Endothelial cell (in vitro differentiated cells): ENCODE results near the gene UBE3B. TPM values are rescaled to one million over a fixed set of nuclear protein-coding genes. Genes with fewer than 3 reads are reported as not detected.

Experiments
- DNase-seq: peaks from one replicate; pipeline ENCODE4 v3.0.0; 2021; ENCODE audit warnings: low spot score
- H3K27ac Mint-ChIP-seq: one replicate; pipeline ENCODE4 v1.8.0; 2021; ENCODE audit warnings: mixed read lengths, inconsistent platforms; ENCODE audit not compliant: unreplicated experiment
- H3K27me3 Mint-ChIP-seq: one replicate; pipeline ENCODE4 v1.8.0; 2021; ENCODE audit warnings: mild to moderate bottlenecking, moderate library complexity, mixed read lengths, inconsistent platforms; ENCODE audit not compliant: unreplicated experiment
- H3K36me3 Mint-ChIP-seq: one replicate; pipeline ENCODE4 v1.8.0; 2021; ENCODE audit warnings: mild to moderate bottlenecking, low read depth, mixed read lengths, inconsistent platforms; ENCODE audit not compliant: unreplicated experiment
- H3K4me1 Mint-ChIP-seq: one replicate; pipeline ENCODE4 v1.8.0; 2021; ENCODE audit warnings: mild to moderate bottlenecking, mixed read lengths, inconsistent platforms; ENCODE audit not compliant: unreplicated experiment
- H3K4me3 Mint-ChIP-seq: one replicate; pipeline ENCODE4 v1.8.0; 2021; ENCODE audit warnings: mild to moderate bottlenecking, mixed read lengths, inconsistent platforms; ENCODE audit not compliant: unreplicated experiment
- H3K9me3 Mint-ChIP-seq: one replicate; pipeline ENCODE4 v1.8.0; 2021; ENCODE audit warnings: mixed read lengths, inconsistent platforms; ENCODE audit not compliant: unreplicated experiment
- total RNA-seq: library from RNA; stranded (reverse); fragmentation: NEBNext Ultra II Directional; extraction: Animal tissue kit (Norgen Biotek cat#: 25700); gene quantifications from one replicate; pipeline ENCODE4 v1.2.1, GENCODE V29; 2021; ENCODE audit not compliant: unreplicated experiment
- TF ChIP-seq, protein P1 (sequence below): fragments of 200-600 bp; sonication (generic); IDR thresholded peaks from one replicate; pipeline ENCODE4 v1.5.0; 2021; ENCODE audit warnings: antibody characterized with exemption; ENCODE audit not compliant: unreplicated experiment

UBE3B gene
- total RNA-seq, 1 donor from 2014 or later: 44.3 TPM

DNA sequence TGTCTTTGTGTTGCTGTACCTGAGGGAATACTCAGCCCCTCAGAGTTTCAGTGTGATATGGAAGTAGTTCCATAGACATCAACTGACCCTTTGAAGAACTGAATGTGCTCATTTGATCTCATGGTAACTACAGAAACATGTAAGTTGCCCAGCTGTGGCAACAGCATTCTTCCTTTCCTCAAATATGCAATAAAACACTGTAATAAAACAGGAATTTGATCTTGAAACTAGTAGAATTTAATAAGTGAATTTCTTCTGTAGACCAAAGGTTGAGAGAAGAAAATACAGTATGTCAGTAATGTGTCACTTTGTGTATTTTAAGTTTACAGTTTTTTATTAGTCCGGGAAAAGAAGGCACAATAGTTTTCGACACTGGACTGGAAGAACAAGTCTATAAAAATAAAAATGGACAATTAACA is 32.2 kb upstream of the UBE3B start:
- no peak overlapping the region for H3K4me3 Mint-ChIP-seq
- H3K27ac Mint-ChIP-seq: peak overlapping the region; percentile 94
- H3K4me1 Mint-ChIP-seq: peaks cover 46% of the 10 kb centered on the region
- no peak for DNase-seq
- H3K9me3 Mint-ChIP-seq: no peaks in the 10 kb centered on the region
- H3K27me3 Mint-ChIP-seq: peaks cover 2% of the 10 kb centered on the region
- H3K36me3 Mint-ChIP-seq: peaks cover 40% of the 10 kb centered on the region
- TF ChIP-seq, protein P1, sequence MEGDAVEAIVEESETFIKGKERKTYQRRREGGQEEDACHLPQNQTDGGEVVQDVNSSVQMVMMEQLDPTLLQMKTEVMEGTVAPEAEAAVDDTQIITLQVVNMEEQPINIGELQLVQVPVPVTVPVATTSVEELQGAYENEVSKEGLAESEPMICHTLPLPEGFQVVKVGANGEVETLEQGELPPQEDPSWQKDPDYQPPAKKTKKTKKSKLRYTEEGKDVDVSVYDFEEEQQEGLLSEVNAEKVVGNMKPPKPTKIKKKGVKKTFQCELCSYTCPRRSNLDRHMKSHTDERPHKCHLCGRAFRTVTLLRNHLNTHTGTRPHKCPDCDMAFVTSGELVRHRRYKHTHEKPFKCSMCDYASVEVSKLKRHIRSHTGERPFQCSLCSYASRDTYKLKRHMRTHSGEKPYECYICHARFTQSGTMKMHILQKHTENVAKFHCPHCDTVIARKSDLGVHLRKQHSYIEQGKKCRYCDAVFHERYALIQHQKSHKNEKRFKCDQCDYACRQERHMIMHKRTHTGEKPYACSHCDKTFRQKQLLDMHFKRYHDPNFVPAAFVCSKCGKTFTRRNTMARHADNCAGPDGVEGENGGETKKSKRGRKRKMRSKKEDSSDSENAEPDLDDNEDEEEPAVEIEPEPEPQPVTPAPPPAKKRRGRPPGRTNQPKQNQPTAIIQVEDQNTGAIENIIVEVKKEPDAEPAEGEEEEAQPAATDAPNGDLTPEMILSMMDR: no peak

DNA sequence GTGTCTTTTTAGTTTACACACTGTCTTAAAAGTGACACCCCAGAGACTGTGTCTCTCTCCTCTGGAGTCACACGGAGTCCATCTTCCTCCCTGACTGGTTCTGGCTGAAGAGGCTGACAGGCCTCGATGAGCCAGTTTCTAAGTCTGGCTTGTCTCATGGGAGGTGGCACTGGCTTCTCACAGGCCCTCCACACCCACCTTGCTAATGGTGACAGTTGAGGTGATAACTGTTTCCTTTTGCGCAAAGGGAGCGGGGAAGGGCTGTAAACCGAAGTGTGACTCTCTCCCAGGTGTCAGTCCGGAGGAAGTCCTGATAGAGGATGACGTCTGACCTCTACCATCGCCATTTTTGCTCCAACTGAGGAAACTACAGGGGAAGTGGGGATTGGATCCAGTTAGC is 30.6 kb upstream of the UBE3B start:
- H3K4me3 Mint-ChIP-seq: no peak overlapping the region
- H3K9me3 Mint-ChIP-seq: no peaks in the 10 kb centered on the region
- peaks cover 5% of the 10 kb centered on the region for H3K27me3 Mint-ChIP-seq
- H3K4me1 Mint-ChIP-seq: peaks cover 58% of the 10 kb centered on the region
- H3K27ac Mint-ChIP-seq: no peak overlapping the region
- peaks cover 42% of the 10 kb centered on the region for H3K36me3 Mint-ChIP-seq
- TF ChIP-seq, protein P1: no peak
- no peak for DNase-seq

DNA sequence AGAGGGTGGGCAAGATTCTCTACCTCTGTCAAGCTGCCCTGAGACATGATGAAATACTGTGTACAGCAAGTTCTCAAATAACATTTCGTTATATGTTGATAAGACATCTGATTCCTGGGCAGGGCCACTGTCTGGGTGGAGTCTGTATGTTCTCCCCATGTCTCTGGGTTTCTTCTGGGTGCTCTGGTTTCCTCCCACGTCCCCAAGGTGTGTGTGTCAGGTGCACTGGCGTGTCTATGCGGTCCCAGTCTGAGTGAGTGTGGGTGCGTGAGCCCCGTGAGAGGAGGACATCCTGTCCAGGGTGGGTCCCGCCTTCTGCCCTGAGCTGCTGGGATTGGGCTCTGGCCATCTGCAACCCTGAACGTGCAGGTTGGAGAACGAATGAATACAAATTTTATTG is 30.0 kb upstream of the UBE3B start:
- no peaks in the 10 kb centered on the region for H3K9me3 Mint-ChIP-seq
- peaks cover 48% of the 10 kb centered on the region for H3K36me3 Mint-ChIP-seq
- H3K27ac Mint-ChIP-seq: no peak overlapping the region
- DNase-seq: no peak
- no peak overlapping the region for H3K4me3 Mint-ChIP-seq
- peaks cover 5% of the 10 kb centered on the region for H3K27me3 Mint-ChIP-seq
- TF ChIP-seq, protein P1: no peak
- peaks cover 65% of the 10 kb centered on the region for H3K4me1 Mint-ChIP-seq

DNA sequence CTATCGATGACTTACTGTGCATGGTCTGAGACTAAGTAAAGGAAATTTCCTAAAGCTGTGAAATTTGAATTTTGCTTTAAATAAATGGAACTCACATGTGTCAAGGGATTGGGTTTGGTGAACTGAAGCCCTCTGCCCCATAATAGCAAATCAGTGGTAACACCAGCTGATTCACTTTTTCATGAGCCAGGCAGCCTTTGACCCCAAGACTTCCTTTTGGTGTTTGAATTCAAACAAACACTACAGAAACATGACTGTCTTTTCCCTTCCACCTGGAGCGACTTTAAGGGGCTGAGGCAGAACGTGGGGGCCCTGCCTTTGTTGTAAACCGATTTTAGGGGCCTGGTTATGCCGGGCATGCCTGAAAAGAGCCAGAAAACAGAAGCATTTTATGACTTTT is 29.2 kb upstream of the UBE3B start:
- Mint-ChIP-seq H3K36me3 (peaks cover 52% of the 10 kb centered on the region), H3K4me3 (no peak overlapping the region), H3K4me1 (peaks cover 68% of the 10 kb centered on the region), H3K27ac (peak overlapping the region; percentile 84), H3K9me3 (no peaks in the 10 kb centered on the region), H3K27me3 (peaks cover 5% of the 10 kb centered on the region)
- TF ChIP-seq, protein P1: no peak
- DNase-seq: no peak

DNA sequence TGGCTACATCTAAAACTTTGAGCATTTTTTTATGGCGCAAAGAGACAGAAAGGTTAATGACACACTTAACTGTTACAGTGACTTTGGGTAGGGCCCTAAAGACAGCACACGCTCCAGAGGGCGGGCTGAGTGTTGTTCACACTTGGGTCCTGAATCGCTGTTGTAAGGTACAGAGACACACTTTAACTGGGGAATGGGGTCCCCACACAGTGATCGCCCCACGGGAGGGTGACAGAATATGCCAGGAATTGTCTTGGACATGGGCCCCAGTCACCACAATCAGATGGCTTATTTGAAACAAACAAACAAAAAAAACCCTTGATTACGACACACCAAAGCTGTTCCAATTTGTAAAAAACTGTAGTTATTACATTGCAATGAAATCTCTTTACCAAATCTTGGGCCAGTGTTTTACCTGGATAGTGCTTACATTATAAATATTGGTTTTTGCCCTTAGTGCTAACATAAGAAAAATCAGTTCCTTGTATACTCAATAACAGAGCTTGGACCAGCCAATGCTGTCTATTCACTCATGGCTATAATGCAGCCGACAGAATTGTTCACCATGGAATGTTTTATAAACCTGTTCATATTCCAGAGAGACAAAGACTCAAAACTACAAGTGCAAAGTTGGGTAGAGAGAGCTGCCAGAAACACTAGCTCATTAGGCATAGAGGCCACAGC is 28.6 kb upstream of the UBE3B start:
- Mint-ChIP-seq H3K27me3 (peaks cover 5% of the 10 kb centered on the region), H3K36me3 (peaks cover 57% of the 10 kb centered on the region), H3K9me3 (no peaks in the 10 kb centered on the region), H3K4me1 (peaks cover 69% of the 10 kb centered on the region), H3K4me3 (peak overlapping the region; percentile 23), H3K27ac (peak overlapping the region; percentile 84)
- TF ChIP-seq, protein P1: no peak
- no peak for DNase-seq
